SU-DHL-6 (cell line): ENCODE data around the gene CD300A.

Source experiments
- H2AFZ ChIP-seq: fragments of 200-600 bp; sonication (generic); 2 replicates; pipeline ENCODE4 v1.6.1; 2014; ENCODE audit warnings: low read depth, mild to moderate bottlenecking, moderate library complexity, mixed read lengths, antibody characterized with exemption, low read length; ENCODE audit not compliant: severe bottlenecking
- H3F3A ChIP-seq: fragments of 200-600 bp; shearing (Covaris generic); 2 replicates; pipeline ENCODE4 v1.6.0; 2016; ENCODE audit warnings: antibody characterized with exemption, mild to moderate bottlenecking; ENCODE audit not compliant: insufficient read depth
- H3K27ac ChIP-seq: fragments of 200-600 bp; sonication (generic); 2 replicates; pipeline ENCODE4 v1.5.1; 2016; ENCODE audit warnings: low read depth, mild to moderate bottlenecking, low read length, moderate library complexity, mixed read lengths
- H3K27me3 ChIP-seq: fragments of 200-600 bp; sonication (generic), shearing (Covaris generic); 2 replicates; pipeline ENCODE4 v1.6.0; 2014; ENCODE audit warnings: mild to moderate bottlenecking, low read length
- H3K36me3 ChIP-seq: fragments of 200-600 bp; sonication (generic); 2 replicates; pipeline ENCODE4 v1.6.1; 2014; ENCODE audit warnings: mild to moderate bottlenecking, low read length, mixed read lengths
- H3K4me2 ChIP-seq: fragments of 300-600, 200-600 bp; shearing (Covaris generic), sonication (generic); 2 replicates; pipeline ENCODE4 v1.6.0; 2014; ENCODE audit warnings: low read length, low read depth, mild to moderate bottlenecking; ENCODE audit not compliant: poor library complexity, severe bottlenecking
- H3K4me3 ChIP-seq: fragments of 200-600 bp; sonication (generic); 2 replicates; pipeline ENCODE4 v1.5.1; 2014; ENCODE audit warnings: antibody characterized with exemption, low read length, mild to moderate bottlenecking, mixed read lengths; ENCODE audit not compliant: insufficient read depth, poor library complexity, severe bottlenecking
- H3K79me2 ChIP-seq: fragments of 200-600 bp; sonication (generic); 2 replicates; pipeline ENCODE4 v1.6.1; 2014; ENCODE audit warnings: mild to moderate bottlenecking, low read length, moderate library complexity; ENCODE audit not compliant: insufficient read depth
- H3K9ac ChIP-seq: fragments of 200-600 bp; sonication (generic); 2 replicates; pipeline ENCODE4 v1.7.0; 2014; ENCODE audit warnings: mild to moderate bottlenecking, low read length
- H3K9me2 ChIP-seq: fragments of 200-600 bp; sonication (generic); replicated peaks from 2 replicates; pipeline ENCODE4 v1.6.1; 2014; ENCODE audit warnings: low read length; ENCODE audit not compliant: insufficient read depth
- H3K9me3 ChIP-seq: fragments of 200-600 bp; sonication (generic); 2 replicates; pipeline ENCODE4 v1.6.1; 2014; ENCODE audit warnings: low read length, mixed read lengths; ENCODE audit not compliant: insufficient read depth
- H4K20me1 ChIP-seq: fragments of 200-600 bp; sonication (generic); 2 replicates; pipeline ENCODE4 v1.6.1; 2014; ENCODE audit warnings: low read depth, mild to moderate bottlenecking, antibody characterized with exemption, low read length, moderate library complexity, mixed read lengths
- EZH2phosphoT487 ChIP-seq: fragments of 200-600 bp; sonication (generic), shearing (Covaris generic); conservative IDR thresholded peaks from 2 replicates; pipeline ENCODE4 v1.6.1; 2018; ENCODE audit warnings: mild to moderate bottlenecking, antibody characterized with exemption, low read length, moderate library complexity, mixed read lengths
- TF ChIP-seq, protein P1 (sequence below): fragments of 200-600 bp; sonication (generic); IDR thresholded peaks from one replicate; pipeline ENCODE4 v1.5.1; 2017; ENCODE audit warnings: antibody characterized with exemption, mild to moderate bottlenecking, low read length, moderate library complexity; ENCODE audit not compliant: insufficient read depth, poor library complexity, severe bottlenecking

Gene CD300A

DNA sequence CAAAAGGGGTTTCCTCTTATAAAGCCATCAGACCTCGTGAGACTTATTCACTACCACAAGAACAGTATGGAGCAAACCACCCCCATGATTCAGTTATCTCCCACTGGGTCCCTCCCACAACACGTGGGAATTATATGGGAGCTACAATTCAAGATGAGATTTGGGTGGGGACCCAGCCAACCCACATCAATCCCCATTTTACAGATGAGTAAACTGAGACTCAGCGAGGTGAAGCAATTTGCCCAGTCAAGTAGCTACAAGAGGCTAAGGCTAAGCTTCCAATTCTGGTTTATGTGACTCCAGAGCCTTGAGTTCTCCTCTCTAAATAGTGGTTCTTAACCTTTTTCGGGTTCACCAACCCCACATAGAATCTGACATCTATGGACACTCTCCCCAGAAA is 8.8 kb downstream of the CD300A start:
- H3K27ac ChIP-seq = no peak overlapping the region
- no peaks in the 10 kb centered on the region for H4K20me1 ChIP-seq
- no peak overlapping the region for H3K4me2 ChIP-seq
- no peaks in the 10 kb centered on the region for H3F3A ChIP-seq
- no peak overlapping the region for H3K9ac ChIP-seq
- TF ChIP-seq, protein P1, sequence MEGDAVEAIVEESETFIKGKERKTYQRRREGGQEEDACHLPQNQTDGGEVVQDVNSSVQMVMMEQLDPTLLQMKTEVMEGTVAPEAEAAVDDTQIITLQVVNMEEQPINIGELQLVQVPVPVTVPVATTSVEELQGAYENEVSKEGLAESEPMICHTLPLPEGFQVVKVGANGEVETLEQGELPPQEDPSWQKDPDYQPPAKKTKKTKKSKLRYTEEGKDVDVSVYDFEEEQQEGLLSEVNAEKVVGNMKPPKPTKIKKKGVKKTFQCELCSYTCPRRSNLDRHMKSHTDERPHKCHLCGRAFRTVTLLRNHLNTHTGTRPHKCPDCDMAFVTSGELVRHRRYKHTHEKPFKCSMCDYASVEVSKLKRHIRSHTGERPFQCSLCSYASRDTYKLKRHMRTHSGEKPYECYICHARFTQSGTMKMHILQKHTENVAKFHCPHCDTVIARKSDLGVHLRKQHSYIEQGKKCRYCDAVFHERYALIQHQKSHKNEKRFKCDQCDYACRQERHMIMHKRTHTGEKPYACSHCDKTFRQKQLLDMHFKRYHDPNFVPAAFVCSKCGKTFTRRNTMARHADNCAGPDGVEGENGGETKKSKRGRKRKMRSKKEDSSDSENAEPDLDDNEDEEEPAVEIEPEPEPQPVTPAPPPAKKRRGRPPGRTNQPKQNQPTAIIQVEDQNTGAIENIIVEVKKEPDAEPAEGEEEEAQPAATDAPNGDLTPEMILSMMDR = no peak
- no peak for TF ChIP-seq EZH2phosphoT487
- H2AFZ ChIP-seq = no peak overlapping the region
- H3K79me2 ChIP-seq = no peaks in the 10 kb centered on the region
- no peak overlapping the region for H3K4me3 ChIP-seq
- H3K9me2 ChIP-seq = no peaks in the 10 kb centered on the region
- H3K36me3 ChIP-seq = no peaks in the 10 kb centered on the region
- no peaks in the 10 kb centered on the region for H3K27me3 ChIP-seq
- H3K9me3 ChIP-seq = no peaks in the 10 kb centered on the region

DNA sequence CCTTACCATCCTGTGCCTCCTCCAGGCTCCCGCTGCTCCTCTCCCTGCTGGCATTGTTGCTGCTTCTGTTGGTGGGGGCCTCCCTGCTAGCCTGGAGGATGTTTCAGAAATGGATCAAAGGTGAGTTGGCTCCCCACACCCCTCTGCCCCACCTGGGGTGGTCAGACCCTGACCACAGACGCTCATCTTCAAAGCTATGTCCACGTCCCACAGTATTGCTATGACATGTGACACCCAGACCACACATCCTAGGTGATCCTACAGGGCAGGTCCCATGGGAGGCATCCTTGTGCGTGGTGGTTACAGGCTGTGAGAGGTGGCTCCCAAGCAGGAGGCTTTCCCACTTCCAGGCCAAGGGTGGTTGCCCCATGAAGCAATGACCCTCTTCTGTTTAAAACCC is 11.0 kb downstream of the CD300A start:
- Histone ChIP-seq H4K20me1 (no peaks in the 10 kb centered on the region), H3K9me2 (no peaks in the 10 kb centered on the region), H3K79me2 (no peaks in the 10 kb centered on the region), H3F3A (no peaks in the 10 kb centered on the region), H3K27me3 (no peaks in the 10 kb centered on the region), H3K27ac (no peak overlapping the region), H3K4me2 (no peak overlapping the region), H3K4me3 (no peak overlapping the region), H3K9me3 (no peaks in the 10 kb centered on the region), H3K36me3 (no peaks in the 10 kb centered on the region), H2AFZ (no peak overlapping the region), H3K9ac (no peak overlapping the region)
- no peak for TF ChIP-seq EZH2phosphoT487
- TF ChIP-seq, protein P1 = no peak

DNA sequence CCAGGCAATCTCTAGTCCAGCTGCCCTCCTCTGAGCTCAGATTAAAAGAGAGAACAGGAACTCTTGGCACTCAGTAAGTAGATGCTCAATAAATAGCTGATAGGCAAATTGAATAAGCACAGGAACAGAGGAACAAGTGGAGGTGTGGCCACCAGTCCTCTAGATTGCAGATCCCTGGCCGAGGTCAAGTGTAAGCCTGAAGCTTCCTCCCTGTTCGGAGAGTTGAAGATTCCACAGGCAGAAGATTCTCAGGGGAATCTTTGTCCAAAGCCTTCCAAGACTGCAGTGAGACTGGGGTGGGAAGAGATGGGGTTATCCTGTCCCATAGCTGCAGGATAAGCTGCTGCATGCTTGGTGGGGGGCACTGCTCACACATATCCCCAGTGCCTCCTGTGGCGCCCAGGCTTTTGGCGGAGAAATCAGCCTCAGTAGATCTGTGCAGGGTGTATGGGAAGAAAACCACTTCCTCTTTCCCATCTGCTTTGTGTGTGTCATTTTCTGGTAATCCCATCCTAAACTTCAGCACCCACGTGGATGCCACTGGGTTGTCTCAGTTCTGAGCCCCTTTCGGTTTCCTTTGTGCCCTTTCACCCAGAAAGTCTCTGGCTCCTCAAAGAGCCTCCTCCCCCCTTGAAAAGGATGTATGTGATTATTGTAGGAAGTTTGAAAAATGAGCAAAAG is 12.1 kb downstream of the CD300A start:
- Histone ChIP-seq H3K27ac (no peak overlapping the region), H4K20me1 (no peaks in the 10 kb centered on the region), H3K9me3 (no peaks in the 10 kb centered on the region), H3K27me3 (no peaks in the 10 kb centered on the region), H3F3A (no peaks in the 10 kb centered on the region), H3K79me2 (no peaks in the 10 kb centered on the region), H3K36me3 (no peaks in the 10 kb centered on the region), H3K9me2 (no peaks in the 10 kb centered on the region), H3K9ac (no peak overlapping the region), H3K4me2 (no peak overlapping the region), H2AFZ (no peak overlapping the region), H3K4me3 (no peak overlapping the region)
- TF ChIP-seq EZH2phosphoT487 = no peak
- TF ChIP-seq, protein P1 = no peak
